ENCODE results near the gene TMEM150B.

DNA sequence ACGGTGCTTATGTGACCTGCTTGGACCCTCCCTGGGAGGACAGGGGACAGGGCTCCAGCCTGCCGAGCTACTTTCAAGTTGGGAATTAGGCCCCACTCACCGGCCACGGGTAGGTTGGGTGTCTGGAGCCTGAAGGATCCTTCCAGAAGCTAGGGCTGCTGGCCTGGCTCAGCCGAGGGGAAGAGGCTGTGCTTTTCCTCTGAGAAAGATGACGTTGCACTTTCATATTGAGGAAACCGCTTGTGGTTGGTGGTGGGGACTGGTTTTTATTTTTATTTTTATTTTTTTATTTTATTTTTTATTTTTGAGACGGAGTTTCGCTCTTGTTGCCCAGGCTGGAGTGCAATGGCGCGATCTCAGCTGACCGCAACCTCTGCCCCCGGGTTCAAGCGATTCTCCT is at the start of gene TMEM150B:
- TF ChIP-seq, protein P1, sequence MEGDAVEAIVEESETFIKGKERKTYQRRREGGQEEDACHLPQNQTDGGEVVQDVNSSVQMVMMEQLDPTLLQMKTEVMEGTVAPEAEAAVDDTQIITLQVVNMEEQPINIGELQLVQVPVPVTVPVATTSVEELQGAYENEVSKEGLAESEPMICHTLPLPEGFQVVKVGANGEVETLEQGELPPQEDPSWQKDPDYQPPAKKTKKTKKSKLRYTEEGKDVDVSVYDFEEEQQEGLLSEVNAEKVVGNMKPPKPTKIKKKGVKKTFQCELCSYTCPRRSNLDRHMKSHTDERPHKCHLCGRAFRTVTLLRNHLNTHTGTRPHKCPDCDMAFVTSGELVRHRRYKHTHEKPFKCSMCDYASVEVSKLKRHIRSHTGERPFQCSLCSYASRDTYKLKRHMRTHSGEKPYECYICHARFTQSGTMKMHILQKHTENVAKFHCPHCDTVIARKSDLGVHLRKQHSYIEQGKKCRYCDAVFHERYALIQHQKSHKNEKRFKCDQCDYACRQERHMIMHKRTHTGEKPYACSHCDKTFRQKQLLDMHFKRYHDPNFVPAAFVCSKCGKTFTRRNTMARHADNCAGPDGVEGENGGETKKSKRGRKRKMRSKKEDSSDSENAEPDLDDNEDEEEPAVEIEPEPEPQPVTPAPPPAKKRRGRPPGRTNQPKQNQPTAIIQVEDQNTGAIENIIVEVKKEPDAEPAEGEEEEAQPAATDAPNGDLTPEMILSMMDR (IDR thresholded peaks at IDR 0.05): no peak
- no peak for TF ChIP-seq EZH2phosphoT487 (IDR thresholded peaks at IDR 0.05)
